GOT3 (cell line): ENCODE results near the gene KLHL15.

ENCODE experiments used
- DNase-seq: peaks from one replicate; lab custom pipeline; 2025; ENCODE audit warnings: mixed read lengths; lab: John Stamatoyannopoulos, UW

KLHL15 gene

DNA sequence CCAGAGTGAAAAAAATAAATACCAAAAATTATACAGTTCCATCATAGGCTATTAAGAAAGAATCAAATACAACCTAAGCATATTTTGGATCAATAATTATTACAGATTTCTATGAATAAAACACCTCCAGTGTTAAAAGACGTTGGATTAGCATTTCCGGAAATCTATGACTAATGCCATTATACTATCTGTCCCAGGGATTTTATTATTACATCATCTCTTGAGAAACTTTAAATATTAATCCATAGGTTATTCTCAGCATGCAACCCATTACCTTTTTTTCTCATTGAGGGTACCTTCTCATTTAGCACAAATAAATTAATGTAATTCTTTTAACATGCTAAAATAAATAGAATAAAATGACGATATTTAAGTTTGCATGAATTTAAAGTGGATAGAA is 74.6 kb downstream of the KLHL15 start:
- DNase-seq = no peak

DNA sequence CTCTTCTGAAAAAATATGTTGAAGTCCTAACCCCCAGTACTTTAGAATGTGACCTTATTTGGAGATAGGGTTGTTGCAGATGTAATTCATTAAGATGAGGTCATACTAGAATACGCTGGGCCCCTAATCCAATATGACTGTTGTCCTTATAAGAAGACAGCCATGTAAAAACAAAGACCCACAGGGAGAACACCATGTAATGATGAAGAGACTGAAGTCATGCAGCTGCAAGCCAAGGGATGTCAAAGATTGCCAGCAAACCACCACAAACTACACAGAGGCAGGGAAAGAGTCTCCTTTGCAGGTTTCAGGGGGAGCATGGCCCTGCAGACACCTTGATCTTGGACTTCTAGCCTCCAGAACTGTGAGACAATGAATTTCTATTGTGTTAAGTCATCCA is 81.8 kb downstream of the KLHL15 start:
- no peak for DNase-seq

DNA sequence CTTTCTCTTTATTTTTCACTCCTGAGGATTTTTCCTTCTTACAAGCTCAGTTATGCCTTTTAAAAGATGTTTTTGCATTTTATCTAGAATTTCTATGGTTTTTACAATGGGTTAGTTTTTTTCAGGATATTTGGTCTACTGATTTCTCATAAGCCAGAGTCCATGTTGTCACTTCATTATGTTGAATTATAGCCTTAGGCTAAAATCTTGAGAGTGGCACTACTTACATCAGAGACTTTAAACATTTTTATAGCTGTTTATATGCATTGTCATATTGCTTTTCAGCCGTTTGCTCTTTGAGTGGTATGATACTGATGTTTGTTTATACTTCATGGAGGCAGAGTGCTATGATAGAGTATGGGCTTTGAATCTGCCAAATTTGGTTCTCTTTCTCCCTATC is 82.8 kb downstream of the KLHL15 start:
- no peak for DNase-seq

DNA sequence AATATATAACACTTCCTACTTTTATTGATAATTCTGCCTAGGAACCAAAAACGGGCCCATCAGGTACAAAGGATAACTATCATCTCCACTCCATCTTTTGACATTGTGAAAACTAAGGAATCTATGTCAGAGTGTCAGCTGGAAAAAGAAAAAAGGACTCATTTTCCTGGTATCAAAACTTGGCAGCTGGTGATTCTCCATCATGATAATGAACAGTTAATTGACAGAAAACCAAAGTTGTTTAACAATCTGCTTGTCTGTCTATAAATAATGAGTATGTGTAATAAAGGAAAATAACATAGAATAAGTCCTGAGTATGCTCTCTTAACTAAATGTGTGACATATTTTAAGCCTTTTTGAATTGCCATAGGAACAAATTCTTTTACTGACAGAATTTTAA is 87.8 kb downstream of the KLHL15 start:
- DNase-seq = no peak

DNA sequence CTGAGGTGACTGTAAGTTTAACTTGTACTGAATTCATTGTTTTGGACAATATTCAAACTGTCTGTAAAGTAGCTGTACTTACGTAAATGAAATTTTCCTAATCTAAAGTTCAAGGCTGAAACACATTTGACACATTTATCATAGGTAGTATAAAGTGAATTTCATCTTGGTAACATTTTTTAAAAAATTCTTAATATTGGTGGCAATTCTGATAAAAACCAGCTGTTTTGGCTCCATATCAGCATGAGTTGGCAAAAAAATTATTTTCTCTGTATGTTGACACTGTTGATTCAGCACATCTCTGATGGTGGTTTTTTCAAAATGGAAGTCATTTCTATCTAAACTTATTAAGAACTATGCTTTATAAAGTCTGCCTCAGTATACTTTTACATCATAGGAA is 88.3 kb downstream of the KLHL15 start:
- DNase-seq = no peak

DNA sequence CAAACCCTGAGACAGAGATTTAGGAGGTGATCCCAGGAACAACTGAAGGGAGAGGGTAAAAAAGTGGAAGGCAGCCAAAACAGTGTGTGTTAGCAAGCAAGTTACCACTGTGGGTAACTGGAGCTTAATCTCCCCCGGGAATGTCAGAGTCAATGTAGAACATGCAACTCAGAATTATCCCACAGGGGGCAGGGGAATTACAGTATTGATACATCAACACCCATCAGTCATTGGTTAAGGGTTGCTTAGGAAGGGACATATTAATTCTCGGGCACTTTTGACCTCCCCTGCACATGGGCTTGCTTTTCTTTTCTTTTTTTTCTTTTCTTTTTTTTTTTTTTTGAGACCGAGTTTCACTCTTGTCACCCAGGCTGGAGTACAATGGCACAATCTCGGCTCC is 89.9 kb downstream of the KLHL15 start:
- no peak for DNase-seq

DNA sequence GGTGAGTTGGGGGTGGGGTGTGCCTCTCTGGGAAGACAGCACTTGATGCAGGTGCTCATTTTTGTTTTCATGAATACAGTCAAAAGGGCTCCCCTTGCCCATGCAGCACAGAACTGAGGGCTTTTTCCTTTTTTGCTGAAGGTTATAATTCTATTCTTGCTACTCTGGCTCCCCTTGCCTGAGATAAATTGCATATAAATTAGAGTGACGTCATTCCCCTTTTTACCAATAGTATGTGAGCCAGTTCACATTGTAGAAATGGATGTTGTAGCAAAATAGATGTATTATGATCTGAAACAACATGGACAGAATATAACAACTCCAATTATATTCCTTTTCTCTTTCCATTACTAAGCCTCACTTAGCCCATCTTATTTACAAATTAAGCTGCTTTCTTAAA is 90.8 kb downstream of the KLHL15 start:
- no peak for DNase-seq

DNA sequence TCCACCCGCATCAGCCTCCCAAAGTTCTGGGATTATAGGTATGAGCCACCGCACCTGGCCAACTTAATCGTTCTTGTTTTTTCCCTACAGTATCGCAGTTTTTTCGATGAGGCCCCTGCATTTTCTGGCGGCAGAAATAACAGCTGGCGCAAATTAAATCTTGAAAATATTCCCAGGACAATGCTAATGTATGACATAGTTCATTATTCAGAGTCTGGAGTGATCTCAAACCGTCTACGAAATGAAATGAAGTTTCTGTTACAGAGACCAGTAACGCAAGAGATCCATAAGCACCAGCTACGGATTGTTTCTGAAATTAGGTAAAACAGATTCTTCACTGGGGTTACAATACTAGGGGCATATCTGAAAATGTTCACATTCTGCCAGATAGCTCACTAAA is 91.9 kb downstream of the KLHL15 start:
- DNase-seq = no peak
